Measurements from ENCODE around the gene PLOD3.

DNA sequence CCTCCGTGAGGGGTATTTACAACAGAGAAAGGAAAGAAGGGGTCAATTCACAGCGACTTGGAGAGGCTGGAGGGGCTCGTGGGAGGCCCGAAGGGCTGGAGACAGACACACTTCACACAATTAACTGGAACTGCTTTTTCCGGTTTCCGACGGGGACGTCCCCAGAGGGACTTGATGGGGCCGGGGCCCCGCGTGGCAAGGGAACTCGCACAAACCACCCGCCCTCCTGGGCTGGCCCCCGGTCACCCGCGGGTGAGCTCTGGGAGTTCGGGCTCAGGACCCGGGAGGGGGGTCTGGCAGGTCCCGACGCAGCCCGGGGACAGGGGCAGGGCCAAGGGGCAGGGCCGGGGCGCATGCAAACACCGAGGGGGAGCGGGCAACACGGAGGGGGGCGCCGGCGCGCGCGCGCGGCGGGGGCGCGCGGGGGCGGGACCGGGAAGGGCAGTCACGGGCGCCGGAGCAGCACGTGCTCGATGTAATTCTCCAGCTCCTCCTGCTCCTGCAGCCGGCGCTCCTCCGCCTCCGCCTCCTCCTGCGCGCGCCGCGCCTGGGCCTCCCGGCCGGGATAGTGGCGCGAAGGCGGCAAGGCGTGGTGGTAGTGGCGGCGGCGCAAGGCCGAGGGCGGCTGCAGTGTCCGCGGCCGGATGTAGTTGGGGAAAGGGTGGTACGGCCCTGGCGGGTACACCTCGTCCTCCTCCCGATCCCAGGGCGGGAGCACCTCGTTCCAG lies 54.7 kb downstream of the PLOD3 start:
- TF ChIP-seq, protein P1, sequence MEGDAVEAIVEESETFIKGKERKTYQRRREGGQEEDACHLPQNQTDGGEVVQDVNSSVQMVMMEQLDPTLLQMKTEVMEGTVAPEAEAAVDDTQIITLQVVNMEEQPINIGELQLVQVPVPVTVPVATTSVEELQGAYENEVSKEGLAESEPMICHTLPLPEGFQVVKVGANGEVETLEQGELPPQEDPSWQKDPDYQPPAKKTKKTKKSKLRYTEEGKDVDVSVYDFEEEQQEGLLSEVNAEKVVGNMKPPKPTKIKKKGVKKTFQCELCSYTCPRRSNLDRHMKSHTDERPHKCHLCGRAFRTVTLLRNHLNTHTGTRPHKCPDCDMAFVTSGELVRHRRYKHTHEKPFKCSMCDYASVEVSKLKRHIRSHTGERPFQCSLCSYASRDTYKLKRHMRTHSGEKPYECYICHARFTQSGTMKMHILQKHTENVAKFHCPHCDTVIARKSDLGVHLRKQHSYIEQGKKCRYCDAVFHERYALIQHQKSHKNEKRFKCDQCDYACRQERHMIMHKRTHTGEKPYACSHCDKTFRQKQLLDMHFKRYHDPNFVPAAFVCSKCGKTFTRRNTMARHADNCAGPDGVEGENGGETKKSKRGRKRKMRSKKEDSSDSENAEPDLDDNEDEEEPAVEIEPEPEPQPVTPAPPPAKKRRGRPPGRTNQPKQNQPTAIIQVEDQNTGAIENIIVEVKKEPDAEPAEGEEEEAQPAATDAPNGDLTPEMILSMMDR (IDR thresholded peaks at IDR 0.05 in 8 of 11, conservative IDR thresholded peaks at IDR 0.05 in 3 of 11) = no peak
- TF ChIP-seq POLR2A (IDR thresholded peaks at IDR 0.05) (no peak), POLR2AphosphoS5 (IDR thresholded peaks at IDR 0.05) (peak; percentile 12 to 63 (median 62))
